WTC11 (cell line): Measurements from ENCODE around the gene GRM1.

Experiments
- JAZF1 ChIP-seq: fragments of 250-450 bp; sonication (Bioruptor Pico); IDR thresholded peaks from 2 replicates; pipeline ENCODE4 v1.9.0; 2021; ENCODE audit warnings: moderate library complexity, mild to moderate bottlenecking, inconsistent platforms
- TF ChIP-seq, protein P1 (sequence below): fragments of 200-600 bp; IDR thresholded peaks from 2 replicates; pipeline ENCODE4 v1.8.0; 2022; ENCODE audit warnings: antibody characterized with exemption
- TF ChIP-seq, protein P2 (sequence below): sonication (generic); formaldehyde crosslinking; IDR thresholded peaks from 2 replicates; pipeline ENCODE4 v1.8.0; 2022; ENCODE audit warnings: mild to moderate bottlenecking, missing genetic modification reagents

DNA sequence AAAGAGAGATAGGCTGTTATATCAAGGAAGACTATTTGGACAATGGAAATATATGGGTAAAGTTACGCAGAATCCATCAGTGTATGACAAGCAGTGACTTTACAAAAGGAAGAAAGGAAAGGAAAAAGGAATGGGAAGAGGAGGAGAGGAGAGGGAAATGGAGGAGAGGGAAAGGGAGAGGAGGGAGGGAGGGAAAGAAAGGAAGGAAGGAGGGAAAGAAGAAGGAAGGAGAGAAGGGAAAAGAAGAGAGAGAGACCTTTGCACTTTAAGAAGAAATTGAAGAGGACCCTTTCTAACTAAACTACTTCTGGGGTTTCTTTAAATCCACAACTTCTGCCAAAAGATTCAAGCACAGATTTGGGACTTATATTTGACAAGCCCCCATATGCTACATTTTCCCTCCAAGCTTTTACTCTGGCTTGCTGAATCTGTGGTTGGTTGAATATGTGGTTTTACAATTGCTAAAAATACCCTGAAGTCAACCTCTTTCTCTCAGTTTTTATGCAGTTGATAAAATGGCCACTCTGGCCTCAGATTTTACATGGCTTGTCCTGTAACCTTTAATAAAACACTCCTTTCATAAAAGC is 394.0 kb downstream of the GRM1 start:
- TF ChIP-seq, protein P1, sequence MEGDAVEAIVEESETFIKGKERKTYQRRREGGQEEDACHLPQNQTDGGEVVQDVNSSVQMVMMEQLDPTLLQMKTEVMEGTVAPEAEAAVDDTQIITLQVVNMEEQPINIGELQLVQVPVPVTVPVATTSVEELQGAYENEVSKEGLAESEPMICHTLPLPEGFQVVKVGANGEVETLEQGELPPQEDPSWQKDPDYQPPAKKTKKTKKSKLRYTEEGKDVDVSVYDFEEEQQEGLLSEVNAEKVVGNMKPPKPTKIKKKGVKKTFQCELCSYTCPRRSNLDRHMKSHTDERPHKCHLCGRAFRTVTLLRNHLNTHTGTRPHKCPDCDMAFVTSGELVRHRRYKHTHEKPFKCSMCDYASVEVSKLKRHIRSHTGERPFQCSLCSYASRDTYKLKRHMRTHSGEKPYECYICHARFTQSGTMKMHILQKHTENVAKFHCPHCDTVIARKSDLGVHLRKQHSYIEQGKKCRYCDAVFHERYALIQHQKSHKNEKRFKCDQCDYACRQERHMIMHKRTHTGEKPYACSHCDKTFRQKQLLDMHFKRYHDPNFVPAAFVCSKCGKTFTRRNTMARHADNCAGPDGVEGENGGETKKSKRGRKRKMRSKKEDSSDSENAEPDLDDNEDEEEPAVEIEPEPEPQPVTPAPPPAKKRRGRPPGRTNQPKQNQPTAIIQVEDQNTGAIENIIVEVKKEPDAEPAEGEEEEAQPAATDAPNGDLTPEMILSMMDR, result no peak
- no peak for TF ChIP-seq JAZF1 (CRISPR knock-in tag)
- TF ChIP-seq, protein P2, sequence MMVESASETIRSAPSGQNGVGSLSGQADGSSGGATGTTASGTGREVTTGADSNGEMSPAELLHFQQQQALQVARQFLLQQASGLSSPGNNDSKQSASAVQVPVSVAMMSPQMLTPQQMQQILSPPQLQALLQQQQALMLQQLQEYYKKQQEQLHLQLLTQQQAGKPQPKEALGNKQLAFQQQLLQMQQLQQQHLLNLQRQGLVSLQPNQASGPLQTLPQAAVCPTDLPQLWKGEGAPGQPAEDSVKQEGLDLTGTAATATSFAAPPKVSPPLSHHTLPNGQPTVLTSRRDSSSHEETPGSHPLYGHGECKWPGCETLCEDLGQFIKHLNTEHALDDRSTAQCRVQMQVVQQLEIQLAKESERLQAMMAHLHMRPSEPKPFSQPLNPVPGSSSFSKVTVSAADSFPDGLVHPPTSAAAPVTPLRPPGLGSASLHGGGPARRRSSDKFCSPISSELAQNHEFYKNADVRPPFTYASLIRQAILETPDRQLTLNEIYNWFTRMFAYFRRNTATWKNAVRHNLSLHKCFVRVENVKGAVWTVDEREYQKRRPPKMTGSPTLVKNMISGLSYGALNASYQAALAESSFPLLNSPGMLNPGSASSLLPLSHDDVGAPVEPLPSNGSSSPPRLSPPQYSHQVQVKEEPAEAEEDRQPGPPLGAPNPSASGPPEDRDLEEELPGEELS, result no peak
